H9 (cell line): ENCODE measurements around the gene COMP. TPM values are rescaled to one million over a fixed set of nuclear protein-coding genes. Genes with fewer than 3 reads are reported as not detected.

Source experiments
- DNase-seq: peaks from one replicate; pipeline ENCODE4 v3.0.0-alpha.2; 2017
- H2AFZ ChIP-seq: one replicate; pipeline ENCODE4 v1.6.1; 2013; ENCODE audit warnings: mild to moderate bottlenecking, low read length, control low read depth, moderate library complexity
- H2AK5ac ChIP-seq: 2 replicates; pipeline ENCODE4 v1.6.1; 2013; ENCODE audit warnings: low read length, control low read depth, mixed read lengths; ENCODE audit not compliant: insufficient read length
- H2BK120ac ChIP-seq: one replicate; pipeline ENCODE4 v1.6.1; 2013; ENCODE audit warnings: low read depth, mild to moderate bottlenecking, low read length, control low read depth, inconsistent platforms; ENCODE audit not compliant: poor library complexity, severe bottlenecking
- H2BK12ac ChIP-seq: 2 replicates; pipeline ENCODE4 v1.6.1; 2013; ENCODE audit warnings: low read length, control low read depth, mixed read lengths, low read depth; ENCODE audit not compliant: insufficient read length
- H2BK15ac ChIP-seq: 2 replicates; pipeline ENCODE4 v1.6.1; 2013; ENCODE audit warnings: low read depth, low read length, control low read depth
- H2BK20ac ChIP-seq: one replicate; pipeline ENCODE4 v1.6.1; 2013; ENCODE audit warnings: low read depth, mild to moderate bottlenecking, low read length, control low read depth, inconsistent platforms; ENCODE audit not compliant: poor library complexity, severe bottlenecking
- H2BK5ac ChIP-seq: 2 replicates; pipeline ENCODE4 v1.6.1; 2013; ENCODE audit warnings: low read length, control low read depth, mixed read lengths; ENCODE audit not compliant: insufficient read length
- H3K14ac ChIP-seq: 2 replicates; pipeline ENCODE4 v1.6.1; 2013; ENCODE audit warnings: low read length, control low read depth; ENCODE audit not compliant: insufficient read depth
- H3K18ac ChIP-seq: 2 replicates; pipeline ENCODE4 v1.6.1; 2013; ENCODE audit warnings: low read depth, mild to moderate bottlenecking, mixed read lengths, low read length, control low read depth; ENCODE audit not compliant: insufficient read length
- H3K23ac ChIP-seq: 2 replicates; pipeline ENCODE4 v1.6.1; 2013; ENCODE audit warnings: low read length, control low read depth, mixed read lengths, low read depth; ENCODE audit not compliant: insufficient read length
- H3K23me2 ChIP-seq: 2 replicates; pipeline ENCODE4 v1.6.1; 2013; ENCODE audit warnings: low read depth, mild to moderate bottlenecking, mixed read lengths, low read length, control low read depth; ENCODE audit not compliant: insufficient read length, poor library complexity, severe bottlenecking
- H3K27ac ChIP-seq: 2 replicates; pipeline ENCODE4 v1.5.1; 2013; ENCODE audit warnings: low read length, control low read depth, mixed read lengths, low read depth; ENCODE audit not compliant: insufficient read length
- H3K27me3 ChIP-seq: 2 replicates; pipeline ENCODE4 v1.6.1; 2013; ENCODE audit warnings: low read length, control low read depth, inconsistent platforms; ENCODE audit not compliant: insufficient read depth
- H3K4ac ChIP-seq: 2 replicates; pipeline ENCODE4 v1.6.1; 2013; ENCODE audit warnings: low read depth, mild to moderate bottlenecking, control low read depth, inconsistent platforms, low read length, moderate library complexity
- H3K4me1 ChIP-seq: 2 replicates; pipeline ENCODE4 v1.6.1; 2013; ENCODE audit warnings: low read length, control low read depth, inconsistent platforms; ENCODE audit not compliant: insufficient read depth
- H3K4me2 ChIP-seq: 2 replicates; pipeline ENCODE4 v1.6.1; 2013; ENCODE audit warnings: low read length, control low read depth, mixed read lengths; ENCODE audit not compliant: insufficient read length, insufficient read depth
- H3K56ac ChIP-seq: 2 replicates; pipeline ENCODE4 v1.6.1; 2013; ENCODE audit warnings: low read depth, mild to moderate bottlenecking, mixed read lengths, low read length, control low read depth; ENCODE audit not compliant: insufficient read length
- H3K79me1 ChIP-seq: 2 replicates; pipeline ENCODE4 v1.6.1; 2013; ENCODE audit warnings: low read depth, mild to moderate bottlenecking, moderate library complexity, low read length, control low read depth, inconsistent platforms; ENCODE audit not compliant: insufficient read depth, poor library complexity, severe bottlenecking
- H3K79me2 ChIP-seq: 2 replicates; pipeline ENCODE4 v1.6.1; 2013; ENCODE audit warnings: low read length, control low read depth, inconsistent platforms; ENCODE audit not compliant: insufficient read depth
- H3K9ac ChIP-seq: 2 replicates; pipeline ENCODE4 v1.6.1; 2013; ENCODE audit warnings: low read length, control low read depth, mixed read lengths; ENCODE audit not compliant: insufficient read length; ENCODE audit errors: extremely low read depth
- H3K9me3 ChIP-seq: one replicate; pipeline ENCODE4 v1.6.1; 2013; ENCODE audit warnings: low read depth, low read length, inconsistent platforms; ENCODE audit not compliant: control insufficient read depth
- H3T11ph ChIP-seq: one replicate; pipeline ENCODE4 v1.6.1; 2013; ENCODE audit warnings: mild to moderate bottlenecking, low read length, control low read depth, inconsistent platforms
- H4K20me1 ChIP-seq: one replicate; pipeline ENCODE4 v1.6.1; 2013; ENCODE audit not compliant: control insufficient read depth, insufficient read length, insufficient read depth
- H4K5ac ChIP-seq: 2 replicates; pipeline ENCODE4 v1.6.1; 2013; ENCODE audit warnings: low read depth, mild to moderate bottlenecking, mixed read lengths, low read length, control low read depth; ENCODE audit not compliant: insufficient read length
- H4K8ac ChIP-seq: replicated peaks from 2 replicates; pipeline ENCODE4 v1.6.1; 2013; ENCODE audit warnings: low read length, control low read depth, mixed read lengths, low read depth; ENCODE audit not compliant: insufficient read length
- H4K91ac ChIP-seq: 2 replicates; pipeline ENCODE4 v1.6.1; 2013; ENCODE audit warnings: low read depth, mild to moderate bottlenecking, moderate library complexity, mixed read lengths, low read length, control low read depth; ENCODE audit not compliant: insufficient read length
- H3K27ac Mint-ChIP-seq, 3 experiments: 2 replicates in 2 of 3; 3 replicates in 1 of 3; pipeline ENCODE4 v1.8.0; 2020 to 2021; ENCODE audit warnings: mixed read lengths in 3 of 3, mild to moderate bottlenecking in 1 of 3, moderate library complexity in 1 of 3
- H3K27me3 Mint-ChIP-seq: 2 replicates; pipeline ENCODE4 v1.8.0; 2021; ENCODE audit warnings: low read depth, mild to moderate bottlenecking, moderate library complexity, mixed read lengths
- H3K36me3 Mint-ChIP-seq, 3 experiments: 2 replicates in 2 of 3; 3 replicates in 1 of 3; pipeline ENCODE4 v1.8.0; 2020 to 2021; ENCODE audit warnings: low read depth in 3 of 3, mixed read lengths in 3 of 3; ENCODE audit not compliant: insufficient read depth in 1 of 3
- H3K4me1 Mint-ChIP-seq, 2 experiments: 2 replicates each; pipeline ENCODE4 v1.8.0; 2020; ENCODE audit warnings: mixed read lengths in 2 of 2
- H3K4me3 Mint-ChIP-seq, 2 experiments: 2 replicates in 1 of 2; 3 replicates in 1 of 2; pipeline ENCODE4 v1.8.0; 2020 to 2021; ENCODE audit warnings: mild to moderate bottlenecking in 2 of 2, mixed read lengths in 2 of 2, moderate library complexity in 1 of 2
- H3K9me3 Mint-ChIP-seq, 2 experiments: 2 replicates in 1 of 2; 3 replicates in 1 of 2; pipeline ENCODE4 v1.8.0; 2020; ENCODE audit warnings: mild to moderate bottlenecking in 2 of 2, mixed read lengths in 2 of 2, moderate library complexity in 1 of 2
- CTCF ChIP-seq: fragments of 200-600 bp; sonication (generic); conservative IDR thresholded peaks from 3 replicates; pipeline ENCODE4 v1.8.0; 2021; ENCODE audit warnings: antibody characterized with exemption, mild to moderate bottlenecking
- WGBS: extraction: QIAGEN DNeasy Blood & Tissue Kit; methylation state at CpG from one replicate; pipeline ENCODE4 v1.1.7; 2013; ENCODE audit warnings: missing lambda C conversion rate, low lambda C conversion rate, mixed read lengths; ENCODE audit not compliant: insufficient read length; ENCODE audit errors: extremely low coverage; 5-methylcytosine and 5-hydroxymethylcytosine counted together
- total RNA-seq: library from RNA; stranded (reverse); gene quantifications from 2 replicates; pipeline ENCODE4 v1.2.1, GENCODE V29; 2021

The COMP gene
- total RNA-seq, 1 experiment from 2014 or later, result 0.15 TPM

DNA sequence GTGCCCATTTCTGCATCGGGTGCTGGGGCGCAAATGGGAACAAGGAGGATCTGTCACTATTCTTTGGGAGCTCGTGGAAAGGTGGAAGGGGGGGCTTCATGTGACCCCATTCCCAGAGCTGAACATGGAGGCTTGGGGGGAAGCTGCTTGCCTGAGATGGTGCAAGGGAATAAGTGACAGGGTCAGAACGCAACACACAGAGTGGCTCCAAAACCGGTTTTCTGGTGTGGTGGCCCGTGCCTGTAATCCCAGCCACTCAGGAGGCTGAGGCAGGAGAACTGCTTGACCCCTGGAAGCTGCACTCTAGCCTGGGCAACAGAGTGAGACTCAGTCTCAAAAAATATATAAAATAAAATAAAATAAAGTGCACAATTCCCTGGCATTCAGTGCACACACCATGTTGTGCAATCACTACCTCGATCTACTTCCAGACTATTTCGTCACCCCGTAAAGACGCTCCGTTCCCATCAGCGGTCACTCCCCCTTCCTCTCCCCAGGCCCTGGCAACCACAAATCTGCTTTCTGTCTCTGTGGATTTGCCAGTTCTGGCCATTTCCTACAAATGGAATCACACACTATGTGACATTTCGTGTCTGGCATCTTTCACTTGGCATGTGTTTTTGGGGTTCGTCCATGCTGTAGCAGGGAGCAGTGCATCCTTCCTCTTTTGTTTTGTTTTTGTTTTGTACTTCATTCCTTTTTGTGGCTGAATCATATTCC lies 18.2 kb upstream of the COMP start:
- H3K56ac ChIP-seq, result no peak overlapping the region
- H2BK12ac ChIP-seq, result no peak overlapping the region
- no peak overlapping the region for H3K4ac ChIP-seq
- no peaks in the 10 kb centered on the region for H3K4me1 ChIP-seq
- no peaks in the 10 kb centered on the region for H3K9me3 Mint-ChIP-seq
- H3K23me2 ChIP-seq, result no peaks in the 10 kb centered on the region
- H3K27me3 Mint-ChIP-seq, result peaks cover 76% of the 10 kb centered on the region
- no peaks in the 10 kb centered on the region; the same call in 1 of the 2 replicates for H3K27me3 ChIP-seq
- no peaks in the 10 kb centered on the region for H3K79me2 ChIP-seq
- WGBS, result no CpG with 5 or more reads among the region's 14 CpGs
- H3T11ph ChIP-seq, result no peak overlapping the region
- no peaks in the 10 kb centered on the region for H3K79me1 ChIP-seq
- H3K27ac ChIP-seq, result no peak overlapping the region
- H4K5ac ChIP-seq, result no peak overlapping the region
- no peak overlapping the region for H3K27ac Mint-ChIP-seq
- H2BK5ac ChIP-seq, result no peak overlapping the region
- H4K8ac ChIP-seq, result no peak overlapping the region
- H2AFZ ChIP-seq, result no peak overlapping the region
- no peak overlapping the region for H2AK5ac ChIP-seq
- no peaks in the 10 kb centered on the region for H3K9me3 ChIP-seq
- H2BK15ac ChIP-seq, result no peak overlapping the region
- no peaks in the 10 kb centered on the region for H3K4me1 Mint-ChIP-seq
- no peak overlapping the region for H4K91ac ChIP-seq
- no peak overlapping the region for H3K18ac ChIP-seq
- TF ChIP-seq CTCF, result no peak
- H3K4me2 ChIP-seq, result no peak overlapping the region
- no peaks in the 10 kb centered on the region for H3K36me3 Mint-ChIP-seq
- H3K14ac ChIP-seq, result no peak overlapping the region
- no peak overlapping the region for H3K4me3 Mint-ChIP-seq
- H3K9ac ChIP-seq, result no peak overlapping the region
- no peak overlapping the region for H3K23ac ChIP-seq
- DNase-seq, result no peak
- no peak overlapping the region for H2BK120ac ChIP-seq
- no peaks in the 10 kb centered on the region for H4K20me1 ChIP-seq
- H2BK20ac ChIP-seq, result no peak overlapping the region
